Upper lobe of left lung (tissue), 4 donors: ENCODE results near the gene BRI3BP.

Experiments
- CTCF ChIP-seq, 6 experiments: fragments of 450-650 bp in 4 of 6; fragments of 200-600 bp in 2 of 6; sonication (generic) in 2 of 6; IDR thresholded peaks; one replicate each; pipeline ENCODE4 v1.5.1; 2016 to 2019; ENCODE audit warnings: antibody characterized with exemption in 6 of 6
- POLR2A ChIP-seq, 4 donors: fragments of 450-650 bp; IDR thresholded peaks; one replicate each; pipeline ENCODE4 v1.5.1; 2016 to 2017; ENCODE audit warnings: antibody characterized with exemption in 4 of 4, mild to moderate bottlenecking in 2 of 4
- POLR2AphosphoS5 ChIP-seq, 2 donors: sonication (generic); formaldehyde crosslinking; IDR thresholded peaks; one replicate each; pipeline ENCODE4 v1.5.1; 2017; ENCODE audit warnings: antibody characterized with exemption in 2 of 2

GRCh38 chr12:124963211-124963610, 30.2 kb upstream of the BRI3BP start:
- TF ChIP-seq POLR2A (IDR thresholded peaks at IDR 0.05) (no peak), CTCF (IDR thresholded peaks at IDR 0.05) (no peak), POLR2AphosphoS5 (IDR thresholded peaks at IDR 0.05) (no peak)
